A549 (cell line): ENCODE results near the gene UBN1. TPM values are rescaled to one million over a fixed set of nuclear protein-coding genes. Genes with fewer than 3 reads are reported as not detected.
A peak's percentile ranks its signal among the peaks of the same experiment; 100 is the strongest.

Experiments used
- ATAC-seq, 2 experiments: fragments of 200-7000 bp in 1 of 2; fragments of >200 bp in 1 of 2; cut with Nextera tagmentation in 1 of 2; cut with Tn5 transposase in 1 of 2; 3 replicates each; pipeline versions ENCODE4 v1.8.0 to v1.9.1; 2018 to 2020; ENCODE audit warnings: mild to moderate bottlenecking in 1 of 2, moderate library complexity in 1 of 2
- CTCF ChIA-PET: fragments of 300-600 bp; sonication (Branson Sonifier 250); formaldehyde crosslinking; extraction: SDS; loops from one replicate; lab custom pipeline; 2021; ENCODE audit warnings: antibody characterized with exemption, inconsistent platforms; lab: Yijun Ruan, JAX
- POLR2A ChIA-PET: fragments of 350-600 bp; formaldehyde crosslinking; extraction: SDS; loops from one replicate; lab custom pipeline; 2021; ENCODE audit warnings: antibody characterized with exemption, inconsistent platforms; lab: Yijun Ruan, JAX
- DNase-seq, 2 experiments: peaks; one replicate each; pipeline versions ENCODE4 v3.0.0 to v3.0.0-alpha.2; 2011 to 2016; ENCODE audit warnings: low read depth in 1 of 2, low spot score in 1 of 2
- FAIRE-seq: peaks from 2 replicates; lab custom pipeline; 2011; peaks lifted over from hg19 to GRCh38; lab: Jason Lieb, UNC
- H3K27ac ChIP-seq, 2 experiments: fragments of >200 bp; sonication (Bioruptor Twin); formaldehyde crosslinking; 3 replicates each; pipeline ENCODE4 v1.5.1; 2016 to 2017
- H3K4me1 ChIP-seq: fragments of >200 bp; sonication (Bioruptor Twin); formaldehyde crosslinking; 3 replicates; pipeline ENCODE4 v1.6.1; 2016
- H3K4me2 ChIP-seq: fragments of >200 bp; sonication (Bioruptor Twin); formaldehyde crosslinking; 3 replicates; pipeline ENCODE4 v1.6.1; 2016
- H3K4me3 ChIP-seq: fragments of >200 bp; sonication (Bioruptor Twin); formaldehyde crosslinking; 3 replicates; pipeline ENCODE4 v1.5.1; 2016
- H3K9me3 ChIP-seq: fragments of >200 bp; sonication (Bioruptor Twin); formaldehyde crosslinking; 3 replicates; pipeline ENCODE4 v1.6.1; 2016
- CBX2 ChIP-seq: fragments of 200-600 bp; sonication (generic); IDR thresholded peaks from 2 replicates; pipeline ENCODE4 v1.6.1; 2016; ENCODE audit warnings: low read depth, mild to moderate bottlenecking, borderline replicate concordance
- CBX8 ChIP-seq: fragments of 200-600 bp; sonication (generic); IDR thresholded peaks from 2 replicates; pipeline ENCODE4 v1.6.1; 2016
- CHD2 ChIP-seq: fragments of 150-350 bp; IDR thresholded peaks from 2 replicates; pipeline ENCODE4 v1.6.1; 2014; ENCODE audit warnings: low read length; ENCODE audit not compliant: partially characterized antibody
- EP300 ChIP-seq, 2 experiments: fragments of >200 bp; sonication (Bioruptor Twin); formaldehyde crosslinking; IDR thresholded peaks; 2 replicates in 1 of 2; 3 replicates in 1 of 2; pipeline ENCODE4 v1.6.1; 2016 to 2017
- FOSL2 ChIP-seq, 2 experiments: fragments of 450-650 bp in 1 of 2; fragments of >200 bp in 1 of 2; sonication (Bioruptor Twin) in 1 of 2; formaldehyde crosslinking; IDR thresholded peaks; 2 replicates each; pipeline versions ENCODE4 v1.5.0 to v1.6.1; 2016 to 2020; ENCODE audit warnings: mild to moderate bottlenecking in 1 of 2, moderate library complexity in 1 of 2
- HDAC2 ChIP-seq: fragments of 200-600 bp; sonication (generic); IDR thresholded peaks from 2 replicates; pipeline ENCODE4 v1.6.1; 2016
- HEYL ChIP-seq: fragments of 250-450 bp; sonication (Bioruptor Pico); IDR thresholded peaks from 2 replicates; pipeline ENCODE4 v1.8.0; 2021; ENCODE audit warnings: mild to moderate bottlenecking, moderate library complexity
- HOXA7 ChIP-seq: fragments of 250-450 bp; sonication (Bioruptor Pico); IDR thresholded peaks from 2 replicates; pipeline ENCODE4 v1.5.0; 2020; ENCODE audit warnings: mild to moderate bottlenecking, moderate library complexity
- HOXB5 ChIP-seq: fragments of 250-450 bp; sonication (Bioruptor Pico); IDR thresholded peaks from 2 replicates; pipeline ENCODE4 v1.5.0; 2020; ENCODE audit warnings: mild to moderate bottlenecking, moderate library complexity
- JUN ChIP-seq, 2 experiments: fragments of >200 bp; sonication (Bioruptor Twin); formaldehyde crosslinking; IDR thresholded peaks; 2 replicates in 1 of 2; 3 replicates in 1 of 2; pipeline ENCODE4 v1.6.1; 2016 to 2017
- MAZ ChIP-seq: fragments of 150-350 bp; IDR thresholded peaks from 2 replicates; pipeline ENCODE4 v1.6.1; 2014; ENCODE audit warnings: antibody characterized with exemption, low read depth, low read length, borderline replicate concordance
- NFE2L2 ChIP-seq: fragments of 150-350 bp; conservative IDR thresholded peaks from 2 replicates; pipeline ENCODE4 v1.6.1; 2014; ENCODE audit warnings: low read length
- NPAS2 ChIP-seq: fragments of 250-450 bp; sonication (Bioruptor Pico); IDR thresholded peaks from 2 replicates; pipeline ENCODE4 v1.8.0; 2022; ENCODE audit warnings: mild to moderate bottlenecking, moderate library complexity, borderline replicate concordance
- NR3C1 ChIP-seq: fragments of >200 bp; sonication (Bioruptor Twin); formaldehyde crosslinking; IDR thresholded peaks from 3 replicates; pipeline ENCODE4 v1.6.1; 2017
- POLR2A ChIP-seq: IDR thresholded peaks from 2 replicates; pipeline ENCODE4 v1.6.1; 2012; ENCODE audit warnings: mild to moderate bottlenecking, low read length
- RFX5 ChIP-seq: fragments of 450-650 bp; IDR thresholded peaks from 2 replicates; pipeline ENCODE4 v1.7.1; 2014; ENCODE audit warnings: antibody characterized with exemption, mild to moderate bottlenecking, moderate library complexity
- RNF2 ChIP-seq: fragments of 200-600 bp; sonication (generic); IDR thresholded peaks from 2 replicates; pipeline ENCODE4 v1.6.1; 2016; ENCODE audit warnings: low read depth, mild to moderate bottlenecking, antibody characterized with exemption, moderate library complexity, borderline replicate concordance
- SMC3 ChIP-seq: fragments of >200 bp; sonication (Bioruptor Twin); formaldehyde crosslinking; IDR thresholded peaks from 3 replicates; pipeline ENCODE4 v1.6.1; 2018; ENCODE audit warnings: inconsistent platforms
- ZC3H11A ChIP-seq: fragments of 450-650 bp; IDR thresholded peaks from 2 replicates; pipeline ENCODE4 v1.6.1; 2014; ENCODE audit warnings: antibody characterized with exemption, mild to moderate bottlenecking
- ZNF302 ChIP-seq: fragments of 250-450 bp; sonication (Bioruptor Pico); IDR thresholded peaks from 2 replicates; pipeline ENCODE4 v1.9.0; 2021; ENCODE audit warnings: inconsistent platforms, mild to moderate bottlenecking, moderate library complexity
- WGBS: methylation state at CpG from one replicate; pipeline ENCODE4 v1.1.6; 2017; ENCODE audit errors: missing lambda C conversion rate; 5-methylcytosine and 5-hydroxymethylcytosine counted together
- polyA plus RNA-seq, 4 experiments: library from polyadenylated mRNA; depleted of rRNA in 3 of 4; stranded (reverse); fragments of >200 nt; fragmentation: RNase III in 1 of 4; extraction: RNeasy Plus Mini Kit Qiagen cat#74134 plus additional on column Dnase treatment in 1 of 4; gene quantifications; 2 replicates in 3 of 4; 3 replicates in 1 of 4; pipeline ENCODE4 v1.2.3, GENCODE V29; 2011 to 2017
- TF ChIP-seq, protein P1 (sequence below): fragments of >200 bp; sonication (Bioruptor Twin); formaldehyde crosslinking; IDR thresholded peaks from 2 replicates; pipeline ENCODE4 v1.6.1; 2016
- TF ChIP-seq, protein P2 (sequence below): IDR thresholded peaks from 2 replicates; pipeline ENCODE4 v1.6.1; 2012
- TF ChIP-seq, protein P3 (sequence below): IDR thresholded peaks from 2 replicates; pipeline ENCODE4 v1.6.1; 2012; ENCODE audit warnings: low read depth, borderline replicate concordance
- TF ChIP-seq, protein P4 (sequence below): fragments of 200-600 bp; sonication (generic); IDR thresholded peaks from 2 replicates; pipeline ENCODE4 v1.6.1; 2016; ENCODE audit warnings: antibody characterized with exemption, mild to moderate bottlenecking, moderate library complexity

The UBN1 gene
- polyA plus RNA-seq, 2 of the 4 experiments (the other 2 are of a cell fraction), result 14.2 to 20.0 TPM

DNA sequence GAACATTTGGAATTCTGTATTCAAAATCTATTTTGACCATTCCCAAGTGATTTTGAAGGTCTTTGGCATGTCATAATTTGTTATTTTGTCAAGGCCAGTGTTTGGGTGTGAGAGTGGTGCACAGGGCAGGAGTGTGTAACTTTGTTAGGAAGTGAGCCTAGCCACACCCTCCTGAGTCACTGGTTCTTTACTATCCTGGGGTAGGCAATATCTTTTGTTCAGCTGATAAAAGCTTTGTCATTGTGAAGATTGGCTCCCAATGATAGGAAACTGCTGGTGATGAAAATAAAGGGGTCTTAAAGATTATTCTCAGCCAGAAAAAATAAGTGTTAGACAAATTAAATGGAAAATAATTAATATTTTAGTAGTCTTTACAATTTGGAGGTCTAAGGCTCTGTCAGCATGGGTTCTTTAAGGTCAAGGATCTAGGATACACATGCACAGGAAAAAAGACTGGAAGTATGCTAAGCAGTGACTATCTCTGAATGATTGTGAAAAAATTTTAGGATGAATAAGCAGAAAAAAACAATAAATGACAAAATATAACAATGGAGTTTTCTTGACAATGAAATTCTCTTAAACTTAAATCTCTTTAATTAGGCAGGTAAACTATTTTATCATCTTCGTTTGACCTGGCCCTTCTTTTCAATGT is 5.1 kb downstream of the UBN1 start:
- H3K4me1 ChIP-seq, result peaks cover 41% of the 10 kb centered on the region
- ATAC-seq (no peak), DNase-seq (peak; percentile 27 to 51), FAIRE-seq (no peak)
- TF ChIP-seq HOXB5 (CRISPR knock-in tag) (no peak), FOSL2 (IDR thresholded peaks at IDR 0.05) (no peak), FOSL2 (CRISPR knock-in tag; IDR thresholded peaks at IDR 0.05) (0 out of 2 replicates have a peak, but pooled peaks have one; percentile 18)
- H3K4me3 ChIP-seq, result no peak overlapping the region
- ChIA-PET CTCF (interaction anchor here (0.7 kb wide), 1 partner anchor 104 kb away, joined by 3 read pairs; no protein-coding TSS in a partner anchor), POLR2A (no interaction called here)
- peak overlapping the region; percentile 59 for H3K4me2 ChIP-seq
- H3K9me3 ChIP-seq, result no peaks in the 10 kb centered on the region
- H3K27ac ChIP-seq, result peak overlapping the region; percentile 29 to 42; a peak in 3 of 6 replicates
- WGBS, result 72% methylated on average over 1 of the region's 1 CpG

DNA sequence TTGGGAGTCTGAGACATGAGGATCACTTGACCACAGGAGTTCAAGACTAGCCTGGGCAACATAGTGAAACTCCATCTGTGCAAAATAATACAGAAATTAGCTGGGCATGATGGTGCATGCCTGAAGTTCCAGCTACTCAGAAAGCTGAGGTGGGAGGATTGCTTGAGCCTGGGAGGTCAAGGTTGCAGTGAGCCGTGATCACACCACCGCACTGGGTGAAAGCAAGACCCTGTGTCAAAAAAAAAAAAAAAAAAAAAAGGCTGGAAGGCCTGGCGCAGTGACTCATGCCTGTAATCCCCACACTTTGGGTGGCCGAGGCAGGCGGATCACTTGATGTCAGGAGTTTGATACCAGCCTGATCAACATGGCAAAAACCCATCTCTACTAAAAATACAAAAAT is 8.1 kb downstream of the UBN1 start:
- DNase-seq, result no peak
- 86% methylated on average over 5 of the region's 5 CpGs for WGBS
- CTCF ChIA-PET, result interaction anchor here (0.6 kb wide), 1 partner anchor 101 kb away, joined by 3 read pairs; no protein-coding TSS in a partner anchor
- H3K9me3 ChIP-seq, result no peaks in the 10 kb centered on the region
- POLR2A ChIA-PET, result no interaction called here
- no peak overlapping the region for H3K27ac ChIP-seq
- ATAC-seq, result no peak
- no peak for FAIRE-seq
- no peak overlapping the region for H3K4me2 ChIP-seq
- TF ChIP-seq JUN (IDR thresholded peaks at IDR 0.05) (no peak), NFE2L2 (no peak), HOXA7 (CRISPR knock-in tag) (no peak), NPAS2 (CRISPR knock-in tag) (no peak), HDAC2 (no peak), ZC3H11A (no peak), CHD2 (no peak), MAZ (no peak), HEYL (CRISPR knock-in tag) (no peak), SMC3 (no peak), NR3C1 (no peak), POLR2A (no peak), CBX2 (no peak), CBX8 (no peak), HOXB5 (CRISPR knock-in tag) (no peak), RFX5 (no peak)
- TF ChIP-seq, protein P1, sequence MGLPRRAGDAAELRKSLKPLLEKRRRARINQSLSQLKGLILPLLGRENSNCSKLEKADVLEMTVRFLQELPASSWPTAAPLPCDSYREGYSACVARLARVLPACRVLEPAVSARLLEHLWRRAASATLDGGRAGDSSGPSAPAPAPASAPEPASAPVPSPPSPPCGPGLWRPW, result no peak
- TF ChIP-seq, protein P2, sequence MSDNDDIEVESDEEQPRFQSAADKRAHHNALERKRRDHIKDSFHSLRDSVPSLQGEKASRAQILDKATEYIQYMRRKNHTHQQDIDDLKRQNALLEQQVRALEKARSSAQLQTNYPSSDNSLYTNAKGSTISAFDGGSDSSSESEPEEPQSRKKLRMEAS, result no peak
- H3K4me3 ChIP-seq, result no peak overlapping the region
- peaks cover 22% of the 10 kb centered on the region for H3K4me1 ChIP-seq

DNA sequence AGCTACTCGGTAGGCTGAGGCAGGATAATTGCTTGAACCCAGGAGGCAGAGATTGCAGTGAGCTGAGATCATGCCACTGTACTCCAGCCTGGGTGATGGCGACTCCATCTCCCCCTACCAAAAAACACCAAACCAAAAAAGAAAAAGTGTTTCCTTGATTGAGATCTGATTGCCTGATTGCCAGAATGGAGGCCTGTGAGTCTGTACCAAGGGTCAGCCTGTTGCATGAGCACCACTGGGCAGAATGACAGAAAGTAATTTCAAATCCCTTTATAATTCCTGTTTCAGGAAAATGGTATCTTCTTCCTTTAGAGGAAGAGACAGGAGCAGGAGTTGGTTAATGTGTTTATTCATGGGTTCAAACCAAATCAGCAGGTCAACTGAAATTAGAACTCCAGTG is 8.5 kb downstream of the UBN1 start:
- CTCF ChIA-PET, result interaction anchor here (0.6 kb wide), 1 partner anchor 101 kb away, joined by 3 read pairs; no protein-coding TSS in a partner anchor
- no peak overlapping the region for H3K4me2 ChIP-seq
- TF ChIP-seq HEYL (CRISPR knock-in tag) (no peak), HOXA7 (CRISPR knock-in tag) (no peak), ZNF302 (CRISPR knock-in tag) (no peak), RNF2 (no peak), EP300 (IDR thresholded peaks at IDR 0.05) (no peak)
- TF ChIP-seq, protein P3, sequence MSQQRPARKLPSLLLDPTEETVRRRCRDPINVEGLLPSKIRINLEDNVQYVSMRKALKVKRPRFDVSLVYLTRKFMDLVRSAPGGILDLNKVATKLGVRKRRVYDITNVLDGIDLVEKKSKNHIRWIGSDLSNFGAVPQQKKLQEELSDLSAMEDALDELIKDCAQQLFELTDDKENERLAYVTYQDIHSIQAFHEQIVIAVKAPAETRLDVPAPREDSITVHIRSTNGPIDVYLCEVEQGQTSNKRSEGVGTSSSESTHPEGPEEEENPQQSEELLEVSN, result no peak
- TF ChIP-seq, protein P4, sequence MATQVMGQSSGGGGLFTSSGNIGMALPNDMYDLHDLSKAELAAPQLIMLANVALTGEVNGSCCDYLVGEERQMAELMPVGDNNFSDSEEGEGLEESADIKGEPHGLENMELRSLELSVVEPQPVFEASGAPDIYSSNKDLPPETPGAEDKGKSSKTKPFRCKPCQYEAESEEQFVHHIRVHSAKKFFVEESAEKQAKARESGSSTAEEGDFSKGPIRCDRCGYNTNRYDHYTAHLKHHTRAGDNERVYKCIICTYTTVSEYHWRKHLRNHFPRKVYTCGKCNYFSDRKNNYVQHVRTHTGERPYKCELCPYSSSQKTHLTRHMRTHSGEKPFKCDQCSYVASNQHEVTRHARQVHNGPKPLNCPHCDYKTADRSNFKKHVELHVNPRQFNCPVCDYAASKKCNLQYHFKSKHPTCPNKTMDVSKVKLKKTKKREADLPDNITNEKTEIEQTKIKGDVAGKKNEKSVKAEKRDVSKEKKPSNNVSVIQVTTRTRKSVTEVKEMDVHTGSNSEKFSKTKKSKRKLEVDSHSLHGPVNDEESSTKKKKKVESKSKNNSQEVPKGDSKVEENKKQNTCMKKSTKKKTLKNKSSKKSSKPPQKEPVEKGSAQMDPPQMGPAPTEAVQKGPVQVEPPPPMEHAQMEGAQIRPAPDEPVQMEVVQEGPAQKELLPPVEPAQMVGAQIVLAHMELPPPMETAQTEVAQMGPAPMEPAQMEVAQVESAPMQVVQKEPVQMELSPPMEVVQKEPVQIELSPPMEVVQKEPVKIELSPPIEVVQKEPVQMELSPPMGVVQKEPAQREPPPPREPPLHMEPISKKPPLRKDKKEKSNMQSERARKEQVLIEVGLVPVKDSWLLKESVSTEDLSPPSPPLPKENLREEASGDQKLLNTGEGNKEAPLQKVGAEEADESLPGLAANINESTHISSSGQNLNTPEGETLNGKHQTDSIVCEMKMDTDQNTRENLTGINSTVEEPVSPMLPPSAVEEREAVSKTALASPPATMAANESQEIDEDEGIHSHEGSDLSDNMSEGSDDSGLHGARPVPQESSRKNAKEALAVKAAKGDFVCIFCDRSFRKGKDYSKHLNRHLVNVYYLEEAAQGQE, result no peak
- POLR2A ChIA-PET, result no interaction called here
- H3K4me3 ChIP-seq, result no peak overlapping the region
- no peak for FAIRE-seq
- H3K27ac ChIP-seq, result no peak overlapping the region
- DNase-seq, result no peak
- H3K9me3 ChIP-seq, result no peaks in the 10 kb centered on the region
- no peak for ATAC-seq
- WGBS, result 91% methylated on average over 2 of the region's 2 CpGs
- H3K4me1 ChIP-seq, result peaks cover 18% of the 10 kb centered on the region
